Thyroid gland (tissue), 4 donors: ENCODE data around the gene LGR6.

Experiments used
- POLR2A ChIP-seq, 2 donors: fragments of 450-650 bp; IDR thresholded peaks; one replicate each; pipeline ENCODE4 v1.6.1; 2017; ENCODE audit warnings: antibody characterized with exemption in 2 of 2, mild to moderate bottlenecking in 2 of 2, moderate library complexity in 1 of 2
- TF ChIP-seq, protein P1 (sequence below), 6 experiments: fragments of 200-600 bp in 3 of 6; fragments of 450-650 bp in 3 of 6; sonication (generic) in 3 of 6; IDR thresholded peaks; one replicate each; pipeline ENCODE4 v1.5.1; 2016 to 2019; ENCODE audit warnings: antibody characterized with exemption in 6 of 6, mild to moderate bottlenecking in 2 of 6, inconsistent platforms in 1 of 6, moderate library complexity in 1 of 6

GRCh38 chr1:202225131-202225530 lies 31.5 kb downstream of the LGR6 start:
- TF ChIP-seq, protein P1, sequence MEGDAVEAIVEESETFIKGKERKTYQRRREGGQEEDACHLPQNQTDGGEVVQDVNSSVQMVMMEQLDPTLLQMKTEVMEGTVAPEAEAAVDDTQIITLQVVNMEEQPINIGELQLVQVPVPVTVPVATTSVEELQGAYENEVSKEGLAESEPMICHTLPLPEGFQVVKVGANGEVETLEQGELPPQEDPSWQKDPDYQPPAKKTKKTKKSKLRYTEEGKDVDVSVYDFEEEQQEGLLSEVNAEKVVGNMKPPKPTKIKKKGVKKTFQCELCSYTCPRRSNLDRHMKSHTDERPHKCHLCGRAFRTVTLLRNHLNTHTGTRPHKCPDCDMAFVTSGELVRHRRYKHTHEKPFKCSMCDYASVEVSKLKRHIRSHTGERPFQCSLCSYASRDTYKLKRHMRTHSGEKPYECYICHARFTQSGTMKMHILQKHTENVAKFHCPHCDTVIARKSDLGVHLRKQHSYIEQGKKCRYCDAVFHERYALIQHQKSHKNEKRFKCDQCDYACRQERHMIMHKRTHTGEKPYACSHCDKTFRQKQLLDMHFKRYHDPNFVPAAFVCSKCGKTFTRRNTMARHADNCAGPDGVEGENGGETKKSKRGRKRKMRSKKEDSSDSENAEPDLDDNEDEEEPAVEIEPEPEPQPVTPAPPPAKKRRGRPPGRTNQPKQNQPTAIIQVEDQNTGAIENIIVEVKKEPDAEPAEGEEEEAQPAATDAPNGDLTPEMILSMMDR (IDR thresholded peaks at IDR 0.05) = no peak
- no peak for TF ChIP-seq POLR2A (IDR thresholded peaks at IDR 0.05)
